C4-2B (cell line): Measurements from ENCODE around the gene PDK4.

Experiments
- CTCF ChIP-seq: fragments of 450-650 bp; conservative IDR thresholded peaks from 2 replicates; pipeline ENCODE4 v1.5.1; 2017; ENCODE audit warnings: mild to moderate bottlenecking
- ZFX ChIP-seq: fragments of 450-650 bp; IDR thresholded peaks from 2 replicates; pipeline ENCODE4 v1.6.1; 2017

- TF ChIP-seq CTCF = no peak
- no peak for TF ChIP-seq ZFX
Observed at GRCh38 chr7:95583834-95584621, 12.3 kb downstream of the PDK4 start.
